Naive thymus-derived CD4-positive, alpha-beta T cell (primary cell): ENCODE data around the gene ULK3. TPM values are rescaled to one million over a fixed set of nuclear protein-coding genes. Genes with fewer than 3 reads are reported as not detected.
"Not testable (repeated sequence)": the region's sequence is repeated elsewhere in the genome, so short reads cannot be mapped to it uniquely, and the experiment has no call there.

Source experiments
- ATAC-seq: fragments of 150-1000 bp; cut with Tn5 transposase; 2 replicates; pipeline ENCODE4 v1.10.0; 2021; ENCODE audit warnings: mild to moderate bottlenecking, moderate library complexity
- CTCF ChIA-PET: fragments of 350-600 bp; sonication (Branson Sonifier 250); formaldehyde crosslinking; loops from one replicate; lab custom pipeline; 2021; ENCODE audit warnings: antibody characterized with exemption; lab: Charles Lee
- POLR2A ChIA-PET: fragments of 350-600 bp; sonication (Branson Sonifier 250); formaldehyde crosslinking; loops from one replicate; lab custom pipeline; 2021; ENCODE audit warnings: antibody characterized with exemption, inconsistent platforms; lab: Charles Lee
- DNase-seq, 9 donors: peaks; one replicate each; pipeline versions ENCODE4 v3.0.0 to v3.0.0-alpha.2; 2020 to 2022; ENCODE audit warnings: mixed read lengths in 1 of 9
- H3K27ac ChIP-seq: one replicate; pipeline ENCODE4 v1.7.0; 2013; ENCODE audit warnings: mild to moderate bottlenecking, low read depth, low read length, moderate library complexity
- H3K27me3 ChIP-seq, 2 donors: one replicate each; pipeline ENCODE4 v1.7.0; 2013; ENCODE audit warnings: low read length in 2 of 2, mild to moderate bottlenecking in 2 of 2, moderate library complexity in 2 of 2; ENCODE audit not compliant: control insufficient read depth in 2 of 2, insufficient read depth in 2 of 2
- H3K36me3 ChIP-seq, 3 experiments: 1 replicate in 2 of 3; 2 replicates in 1 of 3; pipeline ENCODE4 v1.7.0; 2013; ENCODE audit warnings: low read length in 3 of 3, mild to moderate bottlenecking in 3 of 3, moderate library complexity in 1 of 3; ENCODE audit not compliant: insufficient read depth in 3 of 3, control insufficient read depth in 2 of 3
- H3K4me1 ChIP-seq, 2 donors: one replicate each; pipeline ENCODE4 v1.7.0; 2013; ENCODE audit warnings: low read length in 2 of 2, mild to moderate bottlenecking in 2 of 2, moderate library complexity in 1 of 2; ENCODE audit not compliant: control insufficient read depth in 2 of 2, insufficient read depth in 2 of 2
- H3K4me3 ChIP-seq: 2 replicates; pipeline ENCODE4 v1.7.0; 2013; ENCODE audit warnings: mild to moderate bottlenecking, low read length
- H3K9me3 ChIP-seq, 3 experiments: 1 replicate in 2 of 3; 2 replicates in 1 of 3; pipeline ENCODE4 v1.7.0; 2013; ENCODE audit warnings: low read length in 3 of 3; ENCODE audit not compliant: control insufficient read depth in 2 of 3
- H3K27ac Mint-ChIP-seq, 9 donors: one replicate each; pipeline ENCODE4 v1.8.0; 2020 to 2022; ENCODE audit warnings: mixed read lengths in 9 of 9, mild to moderate bottlenecking in 8 of 9, moderate library complexity in 5 of 9, inconsistent platforms in 2 of 9
- H3K27me3 Mint-ChIP-seq, 5 donors: one replicate each; pipeline ENCODE4 v1.8.0; 2021 to 2022; ENCODE audit warnings: mixed read lengths in 5 of 5, mild to moderate bottlenecking in 1 of 5
- H3K36me3 Mint-ChIP-seq, 5 donors: one replicate each; pipeline ENCODE4 v1.8.0; 2020 to 2022; ENCODE audit warnings: mixed read lengths in 5 of 5, mild to moderate bottlenecking in 3 of 5, inconsistent platforms in 1 of 5
- H3K4me1 Mint-ChIP-seq, 7 donors: one replicate each; pipeline ENCODE4 v1.8.0; 2020 to 2022; ENCODE audit warnings: mixed read lengths in 7 of 7, mild to moderate bottlenecking in 3 of 7, inconsistent platforms in 1 of 7
- H3K4me3 Mint-ChIP-seq, 10 donors: one replicate each; pipeline ENCODE4 v1.8.0; 2020 to 2022; ENCODE audit warnings: mild to moderate bottlenecking in 10 of 10, mixed read lengths in 10 of 10, moderate library complexity in 6 of 10, inconsistent platforms in 2 of 10
- H3K9me3 Mint-ChIP-seq, 11 donors: one replicate each; pipeline ENCODE4 v1.8.0; 2020 to 2022; ENCODE audit warnings: mixed read lengths in 11 of 11, mild to moderate bottlenecking in 4 of 11, inconsistent platforms in 1 of 11, moderate library complexity in 1 of 11
- intact Hi-C, 2 donors: fragments of 100-400 bp; cut with micrococcal nuclease; formaldehyde crosslinking; loops; one replicate each; pipeline ENCODE4 v1.15.1; 2023
- polyA plus RNA-seq, 2 donors: library from polyadenylated mRNA; unstranded; fragments of 300-500 nt; fragmentation: Illumina TruSeq; gene quantifications; one replicate each; pipeline ENCODE4 v1.2.3, GENCODE V29; 2021
- total RNA-seq, 6 experiments: library from RNA in 5 of 6; stranded (reverse) in 5 of 6; gene quantifications; 1 replicate in 5 of 6; 2 replicates in 1 of 6; pipeline ENCODE4 v1.2.3 and lab custom pipeline; 2021 to 2026

ULK3 gene
- total and polyA plus RNA-seq, 7 experiments from 2014 or later, result 15.4 to 106 (median 54.8) TPM

- peaks cover 29 to 55% (median 49%) of the 10 kb centered on the region in 7 donors for H3K4me1 Mint-ChIP-seq
Measured at GRCh38 chr15:74889390-74889882, 46.5 kb upstream of the ULK3 start.

GRCh38 chr15:74888716-74889115 is 45.8 kb upstream of the ULK3 start:
- Mint-ChIP-seq H3K27ac (peak overlapping the region in 7 of 9 donors; percentile 83 to 99 (median 95)), H3K4me3 (peak overlapping the region in 7 of 10 donors; percentile 81 to 95 (median 90)), H3K36me3 (peaks cover 0 to 18% (median 6%) of the 10 kb centered on the region in 5 donors), H3K9me3 (peaks cover 0 to 2% (median 0%) of the 10 kb centered on the region in 11 donors), H3K4me1 (peaks cover 25 to 55% (median 46%) of the 10 kb centered on the region in 7 donors), H3K27me3 (no peaks in the 10 kb centered on the region)
- no peak for ATAC-seq
- H3K36me3 ChIP-seq, result peaks cover 0 to 15% (median 4%) of the 10 kb centered on the region in 3 experiments
- ChIA-PET CTCF (interaction anchor here (0.8 to 1.2 kb wide), 2 partner anchors 15 to 89 kb away, joined by 3 to 4 read pairs; no protein-coding TSS in a partner anchor), POLR2A (interaction anchor here (1.5 to 2.4 kb wide), 7 partner anchors 9 to 18 kb away, joined by 5 to 18 read pairs (median 8); partner anchors contain the start of gene FAM219B)
- peaks cover 25 to 28% of the 10 kb centered on the region in 2 donors for H3K4me1 ChIP-seq
- no peaks in the 10 kb centered on the region for H3K27me3 ChIP-seq
- H3K4me3 ChIP-seq, result no peak overlapping the region
- intact Hi-C loops, result loop anchor here (1.0 kb wide), 3 partner anchors 15 to 45 kb away; partner anchors contain the start of genes FAM219B (in 1 of the 2), SCAMP2 (in 1 of the 2) and ULK3 (in 1 of the 2)
- H3K9me3 ChIP-seq, result no peaks in the 10 kb centered on the region
- DNase-seq, result no peak
- peak overlapping the region; percentile 84 for H3K27ac ChIP-seq

More at GRCh38 chr15:74889390-74889882, 46.5 kb upstream of the ULK3 start:
- Histone ChIP-seq H3K36me3 (peaks cover 0 to 15% (median 4%) of the 10 kb centered on the region in 3 experiments), H3K4me1 (peaks cover 31 to 35% of the 10 kb centered on the region in 2 donors), H3K27me3 (no peaks in the 10 kb centered on the region), H3K4me3 (peak overlapping the region; percentile 94), H3K9me3 (no peaks in the 10 kb centered on the region), H3K27ac (peak overlapping the region; percentile 84)
- DNase-seq, result peak in 1 of 9 donors; percentile 37
- Mint-ChIP-seq H3K9me3 (peaks cover 0 to 4% (median 0%) of the 10 kb centered on the region in 11 donors), H3K27me3 (no peaks in the 10 kb centered on the region), H3K4me3 (peak overlapping the region; percentile 81 to 95 (median 90)), H3K27ac (peak overlapping the region; percentile 83 to 99 (median 94)), H3K36me3 (peaks cover 0 to 20% (median 9%) of the 10 kb centered on the region in 5 donors)
- ATAC-seq, result peak; percentile 28
- POLR2A ChIA-PET, result interaction anchor here (0.8 to 2.4 kb wide), 11 partner anchors 8 to 35 kb away, joined by 3 to 18 read pairs (median 6); partner anchors contain the start of gene FAM219B
- CTCF ChIA-PET, result interaction anchor here (0.8 to 1.7 kb wide), 3 partner anchors 12 to 90 kb away, joined by 3 to 8 read pairs (median 4); no protein-coding TSS in a partner anchor
- intact Hi-C loops, result loop anchor here (1.0 kb wide), 3 partner anchors 16 to 46 kb away; partner anchors contain the start of genes FAM219B (in 1 of the 2), SCAMP2 (in 1 of the 2) and ULK3 (in 1 of the 2)

- ATAC-seq, H3K27ac Mint-ChIP-seq, H3K27me3 Mint-ChIP-seq, H3K9me3 ChIP-seq, H3K27ac ChIP-seq, H3K27me3 ChIP-seq, H3K4me3 ChIP-seq, H3K9me3 Mint-ChIP-seq, DNase-seq, CTCF ChIA-PET, intact Hi-C loops: not testable (repeated sequence)
- POLR2A ChIA-PET, result interaction anchor here (0.6 to 2.3 kb wide), 3 partner anchors 10 to 98 kb away, joined by 3 to 16 read pairs (median 6); no protein-coding TSS in a partner anchor
- Mint-ChIP-seq H3K4me3 (peak overlapping the region in 2 of 10 donors; percentile 10 to 21), H3K36me3 (peaks cover 0 to 11% (median 0%) of the 10 kb centered on the region in 5 donors), H3K4me1 (peaks cover 19 to 47% (median 35%) of the 10 kb centered on the region in 7 donors)
- Histone ChIP-seq H3K4me1 (peaks cover 14 to 19% of the 10 kb centered on the region in 2 donors), H3K36me3 (peaks cover 0 to 15% (median 4%) of the 10 kb centered on the region in 3 experiments)
Measured at GRCh38 chr15:74887537-74888193, 44.7 kb upstream of the ULK3 start.

- POLR2A ChIA-PET, result interaction anchor here (1.8 kb wide), 1 partner anchor 14 kb away, joined by 6 read pairs; no protein-coding TSS in a partner anchor
- ATAC-seq (no peak), DNase-seq (no peak)
- intact Hi-C loops, result no loop called here
- Histone ChIP-seq H3K9me3 (no peaks in the 10 kb centered on the region), H3K27ac (no peak overlapping the region), H3K4me1 (peaks cover 8 to 13% of the 10 kb centered on the region in 2 donors), H3K36me3 (peaks cover 0 to 3% (median 0%) of the 10 kb centered on the region in 3 experiments), H3K27me3 (no peaks in the 10 kb centered on the region), H3K4me3 (no peak overlapping the region)
- Mint-ChIP-seq H3K27ac (no peak overlapping the region), H3K9me3 (peaks cover 0 to 5% (median 0%) of the 10 kb centered on the region in 11 donors), H3K4me1 (peaks cover 14 to 27% (median 16%) of the 10 kb centered on the region in 7 donors), H3K4me3 (no peak overlapping the region), H3K36me3 (no peaks in the 10 kb centered on the region), H3K27me3 (no peaks in the 10 kb centered on the region)
- CTCF ChIA-PET, result interaction anchor here (1.2 to 2.0 kb wide), 2 partner anchors 17 to 102 kb away, joined by 3 to 8 read pairs; no protein-coding TSS in a partner anchor
Measured at GRCh38 chr15:74885461-74885860, 42.5 kb upstream of the ULK3 start.

GRCh38 chr15:74884428-74885223 is 41.7 kb upstream of the ULK3 start:
- ATAC-seq (no peak), DNase-seq (no peak)
- Mint-ChIP-seq H3K4me1 (peaks cover 8 to 23% (median 10%) of the 10 kb centered on the region in 7 donors), H3K27me3 (no peaks in the 10 kb centered on the region), H3K4me3 (peak overlapping the region in 1 of 10 donors; percentile 20), H3K27ac (no peak overlapping the region), H3K9me3 (peaks cover 0 to 5% (median 0%) of the 10 kb centered on the region in 11 donors), H3K36me3 (no peaks in the 10 kb centered on the region)
- no peaks in the 10 kb centered on the region for H3K27me3 ChIP-seq
- no peaks in the 10 kb centered on the region for H3K9me3 ChIP-seq
- H3K4me1 ChIP-seq, result peaks cover 4 to 9% of the 10 kb centered on the region in 2 donors
- ChIA-PET CTCF (interaction anchor here (2.0 kb wide), 1 partner anchor 18 kb away, joined by 8 read pairs; no protein-coding TSS in a partner anchor), POLR2A (interaction anchor here (0.6 to 1.8 kb wide), 4 partner anchors 9 to 40 kb away, joined by 3 to 6 read pairs (median 4); no protein-coding TSS in a partner anchor)
- H3K27ac ChIP-seq, result no peak overlapping the region
- no peak overlapping the region for H3K4me3 ChIP-seq
- H3K36me3 ChIP-seq, result no peaks in the 10 kb centered on the region
- intact Hi-C loops, result no loop called here
